ENCODE results near the gene AASDH. TPM values are rescaled to one million over a fixed set of nuclear protein-coding genes. Genes with fewer than 3 reads are reported as not detected.

Gene AASDH
- total RNA-seq, 1 experiment from 2014 or later = 3.8 TPM

DNA sequence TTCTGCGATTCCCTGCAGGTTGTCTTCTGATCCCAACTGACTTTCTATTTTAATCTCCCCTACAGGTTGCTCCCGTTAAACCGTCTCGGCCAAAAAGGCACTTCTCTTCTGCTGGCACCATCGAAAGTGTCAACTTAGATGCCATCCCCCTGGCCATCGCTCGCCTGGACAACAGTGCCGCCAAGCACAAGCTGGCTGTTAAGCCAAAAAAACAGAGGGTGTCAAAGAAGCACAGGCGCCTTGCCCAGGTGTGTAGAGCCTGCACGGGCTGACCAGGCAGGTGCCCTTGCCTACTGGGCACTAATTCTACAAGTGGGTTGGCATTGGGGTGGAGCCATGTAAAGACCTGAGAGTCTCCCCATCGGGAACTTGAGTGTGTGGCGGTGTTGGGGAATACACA is 74.2 kb downstream of the AASDH start:
- no peak overlapping the region for H3K27ac ChIP-seq (ENCODE audit: low read depth, low read length, poor library complexity, severe bottlenecking)
- ChIA-PET CTCF (no interaction called here), POLR2A (ENCODE audit: low non-redundant PET) (no interaction called here)
- no peak overlapping the region for H3K4me3 ChIP-seq (ENCODE audit: low read depth, low read length, poor library complexity, severe bottlenecking)
- H3K4me1 ChIP-seq (ENCODE audit: insufficient read depth, low read length, poor library complexity, severe bottlenecking) = no peaks in the 10 kb centered on the region
- no peaks in the 10 kb centered on the region for H3K27me3 ChIP-seq (replicated peaks; ENCODE audit: insufficient read depth, low read depth, low read length, poor library complexity)
- H3K36me3 ChIP-seq (ENCODE audit: insufficient read depth, low read length, poor library complexity, severe bottlenecking) = no peaks in the 10 kb centered on the region
- intact Hi-C loops (cut with micrococcal nuclease; ENCODE audit: unreplicated experiment) = no loop called here
- H3K9me3 ChIP-seq (ENCODE audit: low read depth, low read length, poor library complexity, severe bottlenecking) = no peaks in the 10 kb centered on the region
- TF ChIP-seq EZH2 (IDR thresholded peaks at IDR 0.05; ENCODE audit: borderline replicate concordance, low read depth, low read length, poor library complexity, severe bottlenecking) = no peak
- TF ChIP-seq, protein P1, sequence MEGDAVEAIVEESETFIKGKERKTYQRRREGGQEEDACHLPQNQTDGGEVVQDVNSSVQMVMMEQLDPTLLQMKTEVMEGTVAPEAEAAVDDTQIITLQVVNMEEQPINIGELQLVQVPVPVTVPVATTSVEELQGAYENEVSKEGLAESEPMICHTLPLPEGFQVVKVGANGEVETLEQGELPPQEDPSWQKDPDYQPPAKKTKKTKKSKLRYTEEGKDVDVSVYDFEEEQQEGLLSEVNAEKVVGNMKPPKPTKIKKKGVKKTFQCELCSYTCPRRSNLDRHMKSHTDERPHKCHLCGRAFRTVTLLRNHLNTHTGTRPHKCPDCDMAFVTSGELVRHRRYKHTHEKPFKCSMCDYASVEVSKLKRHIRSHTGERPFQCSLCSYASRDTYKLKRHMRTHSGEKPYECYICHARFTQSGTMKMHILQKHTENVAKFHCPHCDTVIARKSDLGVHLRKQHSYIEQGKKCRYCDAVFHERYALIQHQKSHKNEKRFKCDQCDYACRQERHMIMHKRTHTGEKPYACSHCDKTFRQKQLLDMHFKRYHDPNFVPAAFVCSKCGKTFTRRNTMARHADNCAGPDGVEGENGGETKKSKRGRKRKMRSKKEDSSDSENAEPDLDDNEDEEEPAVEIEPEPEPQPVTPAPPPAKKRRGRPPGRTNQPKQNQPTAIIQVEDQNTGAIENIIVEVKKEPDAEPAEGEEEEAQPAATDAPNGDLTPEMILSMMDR (conservative IDR thresholded peaks at IDR 0.05; ENCODE audit: low read depth, low read length) = no peak
- DNase-seq (ENCODE audit: low spot score) = no peak
- no TSS peak for BruUV-seq (replicated peaks)

DNA sequence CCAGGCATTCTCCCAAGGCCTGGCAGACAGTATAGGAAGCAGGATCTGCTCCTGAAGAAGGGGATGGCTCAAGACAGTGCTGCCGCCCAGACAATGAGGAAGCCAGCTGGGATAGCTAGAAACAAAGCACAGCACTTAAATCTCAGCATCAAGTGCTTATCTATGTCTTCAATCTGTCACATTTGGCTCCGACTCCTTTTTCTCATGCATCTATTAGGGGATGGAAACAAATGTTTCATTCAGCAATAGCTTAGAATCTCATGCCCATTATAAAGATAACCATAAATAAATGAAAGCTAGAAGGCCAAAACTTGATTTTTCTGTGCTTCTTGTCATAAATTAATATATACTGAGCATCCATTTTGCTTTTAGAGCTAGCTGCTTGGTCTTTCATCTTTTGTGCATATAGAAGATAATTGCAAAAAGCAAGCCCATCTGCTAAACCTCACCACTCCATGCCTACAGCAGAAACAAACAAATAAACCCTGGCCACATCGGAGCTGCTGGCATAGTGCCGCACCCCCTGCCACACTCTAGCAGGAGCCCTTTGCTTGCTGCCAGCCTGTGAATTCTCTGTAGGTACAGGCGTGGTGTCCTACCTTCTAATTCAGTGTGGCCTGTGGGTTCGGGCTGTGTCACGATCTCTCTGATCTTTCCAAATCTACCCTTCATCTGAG is 75.9 kb downstream of the AASDH start:
- BruUV-seq (replicated peaks) = no TSS peak
- Histone ChIP-seq H3K4me1 (ENCODE audit: insufficient read depth, low read length, poor library complexity, severe bottlenecking) (no peaks in the 10 kb centered on the region), H3K4me3 (ENCODE audit: low read depth, low read length, poor library complexity, severe bottlenecking) (no peak overlapping the region), H3K36me3 (ENCODE audit: insufficient read depth, low read length, poor library complexity, severe bottlenecking) (no peaks in the 10 kb centered on the region), H3K27ac (ENCODE audit: low read depth, low read length, poor library complexity, severe bottlenecking) (no peak overlapping the region), H3K27me3 (replicated peaks; ENCODE audit: insufficient read depth, low read depth, low read length, poor library complexity) (no peaks in the 10 kb centered on the region), H3K9me3 (ENCODE audit: low read depth, low read length, poor library complexity, severe bottlenecking) (no peaks in the 10 kb centered on the region)
- peak; percentile 13 for DNase-seq (ENCODE audit: low spot score)
- TF ChIP-seq, protein P1 (conservative IDR thresholded peaks at IDR 0.05; ENCODE audit: low read depth, low read length) = no peak
- TF ChIP-seq EZH2 (IDR thresholded peaks at IDR 0.05; ENCODE audit: borderline replicate concordance, low read depth, low read length, poor library complexity, severe bottlenecking) = no peak
- ChIA-PET CTCF (no interaction called here), POLR2A (ENCODE audit: low non-redundant PET) (no interaction called here)
- intact Hi-C loops (cut with micrococcal nuclease; ENCODE audit: unreplicated experiment) = no loop called here

DNA sequence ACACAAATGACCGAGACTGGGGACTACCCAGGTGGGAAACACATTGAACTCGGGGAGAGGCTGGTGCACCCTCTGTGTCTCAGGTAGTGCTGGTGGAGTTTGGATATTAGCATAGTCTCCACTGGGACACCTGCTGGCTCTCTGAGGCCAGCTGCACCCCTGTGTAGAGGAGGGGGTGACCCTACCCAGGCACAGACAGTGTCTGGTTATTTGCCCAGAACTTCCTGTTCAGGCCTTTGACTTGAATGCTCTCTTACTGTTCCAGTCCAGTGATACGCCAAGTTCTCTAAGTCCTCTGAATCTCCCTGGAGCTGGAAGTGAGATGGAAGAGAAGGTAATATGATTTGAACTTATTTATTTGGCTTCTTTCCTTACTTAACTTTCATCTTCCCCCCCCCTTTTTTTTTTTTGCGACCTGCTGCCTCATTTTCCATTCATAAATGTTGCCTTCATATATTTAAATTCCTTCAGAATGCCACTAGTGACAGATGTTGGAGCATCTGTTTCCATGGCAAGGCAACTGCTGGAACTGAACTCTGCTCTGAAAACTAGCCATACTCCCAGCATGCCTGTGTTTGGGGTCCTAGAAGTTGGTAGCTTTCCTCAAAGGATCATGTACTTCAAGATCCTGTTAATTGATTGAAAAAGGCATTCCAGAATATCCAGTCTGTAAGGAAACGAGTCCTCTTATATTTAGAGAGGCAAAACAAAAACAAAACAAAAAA is 76.7 kb downstream of the AASDH start:
- TF ChIP-seq, protein P1 (conservative IDR thresholded peaks at IDR 0.05; ENCODE audit: low read depth, low read length) = no peak
- no peak for TF ChIP-seq EZH2 (IDR thresholded peaks at IDR 0.05; ENCODE audit: borderline replicate concordance, low read depth, low read length, poor library complexity, severe bottlenecking)
- ChIA-PET CTCF (no interaction called here), POLR2A (ENCODE audit: low non-redundant PET) (no interaction called here)
- intact Hi-C loops (cut with micrococcal nuclease; ENCODE audit: unreplicated experiment) = no loop called here
- H3K27me3 ChIP-seq (replicated peaks; ENCODE audit: insufficient read depth, low read depth, low read length, poor library complexity) = no peaks in the 10 kb centered on the region
- BruUV-seq (replicated peaks) = no TSS peak
- H3K27ac ChIP-seq (ENCODE audit: low read depth, low read length, poor library complexity, severe bottlenecking) = no peak overlapping the region
- no peak overlapping the region for H3K4me3 ChIP-seq (ENCODE audit: low read depth, low read length, poor library complexity, severe bottlenecking)
- no peaks in the 10 kb centered on the region for H3K9me3 ChIP-seq (ENCODE audit: low read depth, low read length, poor library complexity, severe bottlenecking)
- no peaks in the 10 kb centered on the region for H3K36me3 ChIP-seq (ENCODE audit: insufficient read depth, low read length, poor library complexity, severe bottlenecking)
- H3K4me1 ChIP-seq (ENCODE audit: insufficient read depth, low read length, poor library complexity, severe bottlenecking) = no peaks in the 10 kb centered on the region
- DNase-seq (ENCODE audit: low spot score) = no peak
